Measurements from ENCODE around the gene SGCD.
A peak's percentile ranks its signal among the peaks of the same experiment; 100 is the strongest.
"Not testable (repeated sequence)": the region's sequence is repeated elsewhere in the genome, so short reads cannot be mapped to it uniquely, and the experiment has no call there.

SGCD gene

GRCh38 chr5:156654444-156654843, 327.5 kb downstream of the SGCD start:
- DNase-seq = no peak

- no peak for DNase-seq
Observed at GRCh38 chr5:156655732-156656131, 328.8 kb downstream of the SGCD start.

DNA sequence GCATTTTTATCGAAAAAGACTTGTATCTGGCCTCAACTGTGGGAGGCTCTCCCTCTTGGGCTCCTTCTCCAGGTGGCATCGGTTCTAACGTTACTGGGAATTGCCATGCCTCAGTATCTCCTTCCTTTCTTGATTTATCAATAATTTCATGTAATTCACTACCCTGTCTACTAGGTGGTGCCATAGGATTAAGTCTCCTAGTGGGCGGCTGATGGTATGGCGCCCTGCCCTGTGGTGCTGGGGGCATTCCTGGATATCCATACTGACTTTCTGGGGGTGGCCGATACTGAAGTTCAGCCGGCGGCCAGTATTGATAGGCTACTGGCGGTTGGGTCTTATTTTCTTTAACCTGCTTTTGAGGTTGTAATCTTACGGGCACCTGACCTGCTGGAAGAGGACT, 337.9 kb downstream of the SGCD start:
- DNase-seq = not testable (repeated sequence)

GRCh38 chr5:156666686-156667085, 339.7 kb downstream of the SGCD start:
- not testable (repeated sequence) for DNase-seq

DNA sequence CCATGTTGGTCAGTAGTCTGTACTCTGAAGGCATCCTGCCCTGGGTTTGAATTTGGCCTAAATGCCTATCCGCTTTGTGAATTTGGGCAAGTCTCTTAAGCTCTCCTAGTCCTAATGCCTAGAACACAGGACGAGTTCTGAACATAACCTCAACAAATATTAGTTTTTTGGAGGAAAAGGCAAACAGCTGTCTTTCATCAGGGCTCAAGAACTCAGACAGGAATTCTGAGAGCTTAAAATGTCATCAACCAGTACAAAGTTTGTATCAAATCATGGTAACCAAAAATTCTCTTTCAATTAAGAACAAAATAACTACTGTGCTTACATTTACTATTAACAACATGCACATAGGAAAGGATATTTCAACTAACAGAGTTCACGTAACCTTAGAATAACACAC, 340.7 kb downstream of the SGCD start:
- no peak for DNase-seq

DNA sequence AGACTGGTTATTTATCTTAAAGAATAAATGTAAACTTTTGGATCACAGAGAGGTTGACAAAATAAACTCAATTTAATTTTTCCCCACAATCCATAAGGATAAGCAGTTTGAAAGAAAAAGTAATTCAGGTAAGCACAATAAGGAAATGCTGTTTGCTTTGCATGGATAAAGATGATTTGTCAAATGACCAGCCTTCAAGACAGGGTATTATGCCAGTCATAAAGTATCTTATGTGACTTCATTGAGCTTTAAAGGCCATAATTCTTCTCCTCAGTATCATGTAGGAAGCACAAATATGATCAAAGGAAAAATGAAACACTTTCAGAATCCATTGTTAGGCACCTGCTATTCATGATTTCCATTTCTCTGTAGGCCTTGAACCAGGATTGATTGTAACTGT, 342.5 kb downstream of the SGCD start:
- DNase-seq = no peak

DNA sequence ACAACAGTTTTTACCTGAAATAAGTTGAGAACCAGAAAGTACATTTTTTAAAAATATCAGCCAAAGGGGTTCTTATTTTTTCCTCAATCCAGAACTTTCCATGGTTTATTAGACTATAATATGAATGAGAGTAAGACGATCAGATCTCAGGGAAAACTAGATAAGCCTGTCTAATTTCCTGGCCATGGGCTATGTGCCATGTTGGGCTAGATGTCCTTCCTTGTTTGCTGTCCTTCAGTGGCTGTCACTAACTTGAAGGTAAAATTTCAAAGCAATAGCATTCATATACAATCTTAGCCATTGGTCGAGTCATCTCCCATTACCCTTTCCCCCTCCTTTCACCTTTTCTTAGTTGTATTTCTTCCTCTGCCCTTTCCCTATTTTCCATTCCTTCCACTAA, 343.7 kb downstream of the SGCD start:
- no peak for DNase-seq

GRCh38 chr5:156675395-156675794, 348.4 kb downstream of the SGCD start:
- DNase-seq = no peak

DNA sequence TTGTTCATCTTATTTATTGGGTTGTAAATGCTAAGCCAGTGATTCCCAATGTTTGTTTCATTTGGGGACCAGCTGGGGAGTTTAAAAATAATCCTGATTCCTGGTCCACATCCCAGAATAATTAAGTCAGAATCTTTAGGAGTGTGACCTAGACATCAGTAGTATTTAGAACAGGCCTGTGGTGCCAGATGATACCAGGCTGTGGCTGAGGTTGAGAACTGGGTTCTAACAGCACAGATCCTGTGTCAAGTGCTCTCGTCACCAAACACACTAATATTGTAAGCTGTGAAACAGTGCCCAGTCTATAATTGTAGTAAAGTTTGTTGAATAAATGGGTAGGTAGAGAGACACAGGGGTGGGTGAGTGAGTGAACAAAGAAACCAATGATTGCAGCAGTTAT, 351.0 kb downstream of the SGCD start:
- DNase-seq = no peak

- DNase-seq = no peak
Observed at GRCh38 chr5:156678484-156678883, 351.5 kb downstream of the SGCD start.

- no peak for DNase-seq
Observed at GRCh38 chr5:156680831-156681230, 353.9 kb downstream of the SGCD start.

DNA sequence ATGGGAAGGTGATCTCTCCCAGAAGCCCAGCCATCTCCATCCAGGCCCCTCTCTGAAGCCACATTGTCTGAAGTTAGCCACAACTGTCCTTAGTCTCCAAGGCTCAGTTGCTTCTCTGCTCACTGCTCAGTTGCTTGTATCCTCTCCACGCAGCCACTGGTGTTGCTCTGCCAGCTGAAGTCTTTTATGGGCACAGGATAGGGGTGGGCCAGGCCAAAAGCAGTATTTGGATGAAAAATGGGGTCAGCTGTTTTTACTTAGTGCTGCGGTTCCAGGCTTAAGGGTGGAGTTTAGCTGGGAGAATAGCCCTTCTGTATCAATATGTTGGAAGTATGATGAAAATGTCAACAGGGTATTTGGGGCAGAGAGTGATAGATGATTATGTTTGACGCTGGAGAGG, 354.3 kb downstream of the SGCD start:
- DNase-seq = no peak

DNA sequence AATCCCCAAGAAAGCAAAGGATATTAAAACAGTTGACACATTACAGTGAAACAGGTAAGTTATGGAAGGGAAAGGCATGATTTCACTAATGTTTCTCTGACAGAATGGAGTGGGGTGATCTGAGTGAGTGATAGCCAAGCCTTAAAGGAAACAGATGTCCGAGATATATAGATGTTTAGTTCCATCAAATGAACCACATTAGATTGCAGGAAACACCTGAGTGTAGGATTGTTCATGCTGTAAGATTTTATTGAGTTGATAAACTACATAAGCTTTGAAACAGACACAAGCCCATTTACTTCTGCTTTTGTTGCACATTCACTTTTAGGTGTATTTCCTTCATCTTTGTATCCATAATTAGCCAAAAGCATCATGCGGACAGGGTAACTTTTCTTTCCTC, 356.0 kb downstream of the SGCD start:
- no peak for DNase-seq

DNA sequence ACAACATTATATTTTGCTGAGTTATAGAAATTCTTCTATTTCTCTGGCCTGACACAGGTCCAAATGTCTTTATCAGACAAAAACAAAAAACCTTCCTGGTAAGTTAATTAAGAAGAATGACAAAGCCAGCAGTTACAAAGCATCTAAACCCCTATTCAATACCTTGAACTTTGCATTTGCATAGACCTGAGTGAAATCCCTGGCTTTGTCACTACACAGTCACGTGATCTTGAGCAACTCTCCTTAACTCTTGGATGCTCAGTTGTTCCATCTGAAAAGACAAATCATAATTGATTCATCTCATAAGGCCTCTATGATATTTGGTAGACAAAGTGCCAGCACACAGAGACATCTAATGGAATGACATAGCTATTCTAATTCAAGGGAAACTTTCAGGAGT, 356.5 kb downstream of the SGCD start:
- DNase-seq = no peak

- DNase-seq = no peak
Observed at GRCh38 chr5:156684216-156684615, 357.3 kb downstream of the SGCD start.

GRCh38 chr5:156685481-156685880, 358.5 kb downstream of the SGCD start:
- no peak for DNase-seq

GRCh38 chr5:156686380-156686779, 359.4 kb downstream of the SGCD start:
- no peak for DNase-seq

GRCh38 chr5:156686796-156687195, 359.8 kb downstream of the SGCD start:
- DNase-seq = no peak

DNA sequence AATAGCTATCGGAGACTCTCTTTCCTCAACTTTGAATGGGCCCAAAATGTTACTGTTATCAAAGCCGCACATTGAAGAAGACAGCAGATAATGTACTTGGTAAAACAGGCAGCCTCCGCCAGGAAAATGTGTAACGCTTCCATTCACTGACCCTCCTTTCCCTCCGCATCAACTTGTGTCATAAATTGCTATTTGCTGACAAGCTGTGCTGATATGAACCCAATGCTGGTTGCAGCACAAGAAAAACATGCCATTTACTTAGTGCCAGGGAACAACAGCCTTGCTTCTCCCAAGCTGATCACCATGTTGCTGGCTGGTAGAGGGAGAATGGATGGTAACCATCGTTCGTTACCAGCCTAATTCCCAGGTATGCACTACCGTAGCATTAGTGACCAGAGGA, 360.6 kb downstream of the SGCD start:
- no peak for DNase-seq

- DNase-seq = no peak
Observed at GRCh38 chr5:156691572-156691971, 364.6 kb downstream of the SGCD start.

- no peak for DNase-seq
Observed at GRCh38 chr5:156693113-156693512, 366.1 kb downstream of the SGCD start.

DNA sequence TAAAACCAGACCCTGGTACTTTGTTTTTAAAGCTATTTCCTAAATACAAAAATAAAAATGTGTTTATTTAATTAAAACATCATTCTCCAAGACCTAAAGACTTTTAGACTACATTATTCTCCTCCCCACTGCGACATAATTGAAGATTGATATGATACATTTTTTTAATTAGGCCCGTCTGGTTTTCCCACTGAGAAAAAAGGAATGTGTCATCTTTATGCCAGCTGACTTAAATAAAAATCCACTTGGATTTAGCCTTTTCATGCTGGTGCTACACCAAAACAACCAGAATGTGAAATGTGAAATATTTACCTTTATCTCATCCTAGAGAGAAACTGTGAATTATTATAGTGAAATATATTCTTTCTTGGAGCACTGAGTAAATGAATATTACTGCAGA, 367.6 kb downstream of the SGCD start:
- no peak for DNase-seq

GRCh38 chr5:156695774-156696173, 368.8 kb downstream of the SGCD start:
- no peak for DNase-seq

GRCh38 chr5:156698323-156698722, 371.4 kb downstream of the SGCD start:
- DNase-seq = peak in 1 of 2 experiments; percentile 11

DNA sequence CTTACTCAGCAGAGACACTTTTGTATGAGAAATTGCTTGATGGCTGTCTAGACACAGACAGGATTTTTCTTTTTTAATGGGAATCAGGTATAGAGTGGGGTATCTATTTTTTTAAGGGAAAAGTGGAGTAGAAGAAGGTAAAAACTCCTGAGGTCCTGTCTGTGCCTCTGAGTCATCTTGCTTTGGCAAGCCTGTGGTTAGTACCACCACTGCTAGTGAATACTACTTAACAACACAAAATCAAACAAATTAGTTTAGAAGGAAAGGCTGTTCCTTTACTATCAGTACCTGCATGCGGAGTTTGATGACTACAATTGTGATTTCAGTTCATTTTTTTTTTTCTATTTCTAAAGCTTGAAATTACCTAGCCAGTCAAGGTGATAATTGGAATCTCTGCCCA, 372.2 kb downstream of the SGCD start:
- no peak for DNase-seq

GRCh38 chr5:156704139-156704538, 377.2 kb downstream of the SGCD start:
- no peak for DNase-seq

Data from NCI-H446 (cell line).